Frontal cortex (tissue), 4 donors: ENCODE measurements around the gene MAGI3. TPM values are rescaled to one million over a fixed set of nuclear protein-coding genes. Genes with fewer than 3 reads are reported as not detected.

Experiments
- DNase-seq, 2 donors: peaks; one replicate each; pipeline ENCODE4 v3.0.0; 2012; ENCODE audit warnings: low spot score in 2 of 2
- FAIRE-seq: peaks from 2 replicates; lab custom pipeline; 2012; peaks lifted over from hg19 to GRCh38; lab: Jason Lieb, UNC
- total RNA-seq: library from RNA; depleted of rRNA; stranded (reverse); fragments of >200 nt; gene quantifications from one replicate; pipeline ENCODE4 v1.2.3, GENCODE V29; 2014
- donor health status: control.
- donor health status: control.
- donor health status: control.

The MAGI3 gene
- total RNA-seq = 31.8 TPM

DNA sequence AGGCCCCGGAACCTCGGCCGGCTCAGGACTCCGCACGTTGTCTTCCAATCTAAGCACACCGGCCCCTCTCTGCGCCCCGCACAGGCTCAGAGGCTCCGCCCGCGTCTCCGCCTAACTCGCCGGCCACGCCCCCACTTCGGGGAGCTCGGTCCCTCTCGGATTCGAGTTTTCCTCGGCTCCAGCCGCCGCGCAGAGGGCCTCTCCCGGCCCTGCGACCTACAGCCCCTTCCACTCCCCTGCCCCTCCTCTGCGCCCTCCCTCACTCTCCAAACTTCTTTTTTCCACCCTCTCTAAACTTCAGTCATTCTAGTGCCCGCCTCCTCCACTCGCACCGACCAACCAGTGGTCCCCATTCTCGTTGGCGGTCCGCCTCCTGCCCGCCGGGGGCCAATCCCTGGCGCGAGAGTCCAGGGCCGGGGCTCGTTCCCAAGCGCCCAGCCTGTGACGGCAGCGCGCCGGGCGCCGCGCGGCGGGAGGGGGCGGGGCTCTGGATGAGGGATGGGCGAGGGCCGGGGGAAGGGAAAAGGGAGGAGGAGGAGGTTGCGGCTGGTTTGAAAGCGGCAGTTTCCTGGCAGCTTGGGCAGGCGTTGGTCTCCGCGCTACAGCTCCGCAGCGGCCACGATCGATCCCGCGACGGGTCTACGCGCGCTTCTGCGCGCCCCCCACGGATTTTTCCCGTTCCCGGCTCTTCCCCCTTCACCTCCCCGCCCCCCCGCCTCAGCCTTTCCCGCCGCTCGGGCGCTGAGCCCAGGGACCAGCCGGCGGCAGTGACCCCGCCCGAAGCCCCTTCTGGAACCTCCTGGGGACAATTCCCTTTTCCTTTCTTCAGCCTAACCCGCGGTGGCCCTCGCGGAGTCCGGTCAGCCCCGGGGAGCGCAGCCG, at the start of gene MAGI3:
Gene MAGI3 (plus strand): TSS at position 563 of the 882 bp plus-strand sequence. CDS start 519 bp downstream, outside the sequence.
- FAIRE-seq (no peak), DNase-seq (peak; percentile 89 to 91)

DNA sequence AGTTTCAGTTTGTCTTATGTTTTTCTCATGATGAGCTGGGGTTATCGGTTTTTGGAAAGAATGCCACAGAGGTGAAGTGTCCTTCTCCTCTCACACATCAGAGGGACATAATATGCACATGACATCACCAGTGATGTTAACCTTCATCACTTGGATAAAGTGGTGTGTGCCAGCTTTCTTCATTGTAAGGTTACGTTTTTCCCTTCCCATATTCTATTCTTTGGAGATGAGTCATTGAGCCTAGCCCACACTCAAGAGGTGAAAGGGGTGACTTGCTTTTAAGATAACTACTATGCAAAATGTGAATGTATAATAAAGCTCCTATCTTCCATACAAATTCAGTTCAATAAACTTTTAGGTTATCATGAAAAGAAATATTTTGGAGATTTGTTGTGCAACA, 36.7 kb upstream of the MAGI3 start:
- no peak for DNase-seq
- no peak for FAIRE-seq

- DNase-seq (no peak), FAIRE-seq (no peak)
These were observed 26.4 kb upstream of the MAGI3 start for GRCh38 chr1:113363935-113364334.

- DNase-seq (no peak), FAIRE-seq (no peak)
These were observed 21.3 kb upstream of the MAGI3 start for GRCh38 chr1:113369040-113369439.

DNA sequence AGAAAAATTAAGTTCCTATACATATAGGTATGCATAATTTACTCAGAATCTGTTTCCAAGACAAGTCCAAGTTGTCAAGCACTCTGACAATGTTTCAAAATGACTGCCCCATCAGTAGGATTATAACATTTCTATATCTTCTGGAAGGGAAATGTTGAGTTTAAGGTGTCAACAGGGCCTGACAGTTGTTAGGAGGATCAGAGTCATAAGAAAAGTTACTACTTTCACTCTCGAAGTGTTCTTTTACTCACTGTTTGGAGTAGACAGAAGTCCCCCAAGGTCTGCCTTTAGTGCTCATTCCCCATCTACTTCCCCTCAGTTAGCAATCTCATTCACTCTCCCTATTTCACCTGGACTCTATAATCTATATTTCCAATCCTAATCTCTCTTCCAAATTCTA, 20.6 kb upstream of the MAGI3 start:
- DNase-seq = no peak
- no peak for FAIRE-seq

GRCh38 chr1:113370868-113371267, 19.4 kb upstream of the MAGI3 start:
- no peak for DNase-seq
- no peak for FAIRE-seq

DNA sequence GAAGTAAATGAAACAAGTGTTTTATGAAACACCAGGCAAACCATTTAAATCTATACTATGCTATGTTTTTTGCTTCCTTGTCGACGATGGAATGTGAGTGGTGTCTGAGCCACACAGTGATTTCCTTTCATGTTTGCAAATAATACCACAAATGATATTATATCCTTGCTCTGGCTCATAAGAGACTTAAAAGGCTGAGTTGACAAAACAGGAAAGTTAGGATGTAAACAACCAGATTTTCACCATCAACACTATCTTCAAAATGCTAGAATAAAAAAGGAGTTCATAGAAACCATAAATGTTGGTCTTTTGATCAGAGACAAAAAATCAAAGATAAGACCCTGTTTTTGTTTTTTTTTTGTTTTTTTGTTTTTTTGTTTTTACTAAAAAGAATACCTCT, 17.8 kb upstream of the MAGI3 start:
- FAIRE-seq (peak; percentile 47), DNase-seq (no peak)

GRCh38 chr1:113373644-113374043, 16.7 kb upstream of the MAGI3 start:
- DNase-seq (no peak), FAIRE-seq (no peak)

GRCh38 chr1:113375878-113376277, 14.4 kb upstream of the MAGI3 start:
- no peak for DNase-seq
- no peak for FAIRE-seq

DNA sequence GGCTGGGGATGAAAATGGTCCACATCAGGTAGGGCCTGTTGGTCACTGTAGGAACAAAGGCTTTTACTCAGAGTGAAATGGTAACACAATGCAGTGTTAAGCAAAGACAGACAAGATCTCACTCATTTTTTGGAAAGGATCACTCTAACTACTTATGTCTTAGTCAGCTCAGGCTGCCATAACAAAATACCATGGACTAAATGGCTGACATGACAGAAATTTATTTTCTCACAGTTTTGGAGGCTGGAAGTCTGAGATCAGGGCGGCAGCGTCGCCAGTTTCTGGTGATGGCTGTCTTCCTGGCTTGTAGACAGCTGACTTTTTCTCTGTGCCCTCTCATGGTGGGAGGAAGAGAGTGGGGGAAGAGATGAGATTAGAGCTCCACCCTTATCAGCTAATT, 10.2 kb upstream of the MAGI3 start:
- DNase-seq = no peak
- no peak for FAIRE-seq

DNA sequence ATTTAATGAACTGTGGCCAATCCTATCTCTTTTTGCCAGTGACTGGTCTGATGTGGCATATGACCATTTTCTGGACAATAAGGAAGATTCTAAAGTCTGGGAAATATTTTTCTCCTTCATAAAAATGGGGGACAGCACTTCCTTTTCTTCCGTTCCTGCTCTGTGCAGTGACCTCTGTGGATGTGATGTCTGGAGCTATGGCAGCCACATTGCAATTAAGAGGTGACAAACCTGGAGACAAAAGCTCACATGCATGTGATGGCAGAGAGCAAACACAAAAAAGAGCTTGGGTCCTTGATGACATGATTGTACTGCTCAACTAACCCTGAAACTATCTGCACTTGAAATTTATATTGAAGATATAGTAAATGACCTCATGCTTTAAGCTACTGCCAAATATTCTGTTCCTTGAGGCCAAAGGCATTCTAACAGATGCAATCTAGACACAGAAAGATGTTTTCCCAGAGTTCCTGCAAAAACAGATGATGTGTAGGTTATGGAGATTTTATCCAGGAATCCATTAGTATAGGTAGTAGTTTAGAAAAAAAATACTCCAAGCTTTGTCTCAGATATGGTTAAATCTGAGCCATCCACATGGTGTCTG, 2.2 kb upstream of the MAGI3 start:
- DNase-seq (no peak), FAIRE-seq (no peak)

DNA sequence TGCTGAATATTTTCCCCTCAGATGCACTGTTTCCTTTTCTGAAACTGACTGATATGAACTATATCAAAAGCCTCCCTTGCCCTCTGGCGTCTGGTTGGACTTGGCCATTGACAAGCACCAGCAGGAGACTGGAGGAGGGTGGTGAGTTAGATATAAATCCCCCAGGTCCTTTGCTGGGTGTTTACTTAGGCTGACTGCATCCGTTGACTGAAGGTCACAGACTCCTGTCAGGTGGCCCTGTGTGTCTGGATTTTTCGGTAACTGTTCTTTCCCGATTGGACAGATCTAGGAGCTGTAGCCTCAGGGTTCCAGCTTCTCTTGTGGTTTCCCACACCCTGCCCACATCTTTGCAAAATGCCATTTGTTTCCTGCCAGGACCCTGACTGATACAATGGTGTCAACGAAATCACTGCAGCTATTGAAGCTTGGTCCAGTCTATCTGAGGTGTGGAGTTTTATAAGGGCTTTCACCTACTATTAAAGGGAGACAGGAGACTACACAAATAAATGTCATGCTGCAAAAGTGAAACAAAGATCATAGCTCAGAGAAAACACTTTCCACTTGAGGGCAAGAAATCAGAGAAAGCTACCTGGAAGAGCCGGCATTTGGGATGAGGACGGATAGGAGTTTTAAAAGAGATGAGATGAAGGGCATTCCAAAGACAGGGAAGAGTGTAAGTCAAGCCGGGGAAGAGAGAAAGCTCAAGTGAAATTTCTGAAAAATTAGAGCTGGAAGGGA, 1.5 kb upstream of the MAGI3 start:
- FAIRE-seq (no peak), DNase-seq (no peak)

DNA sequence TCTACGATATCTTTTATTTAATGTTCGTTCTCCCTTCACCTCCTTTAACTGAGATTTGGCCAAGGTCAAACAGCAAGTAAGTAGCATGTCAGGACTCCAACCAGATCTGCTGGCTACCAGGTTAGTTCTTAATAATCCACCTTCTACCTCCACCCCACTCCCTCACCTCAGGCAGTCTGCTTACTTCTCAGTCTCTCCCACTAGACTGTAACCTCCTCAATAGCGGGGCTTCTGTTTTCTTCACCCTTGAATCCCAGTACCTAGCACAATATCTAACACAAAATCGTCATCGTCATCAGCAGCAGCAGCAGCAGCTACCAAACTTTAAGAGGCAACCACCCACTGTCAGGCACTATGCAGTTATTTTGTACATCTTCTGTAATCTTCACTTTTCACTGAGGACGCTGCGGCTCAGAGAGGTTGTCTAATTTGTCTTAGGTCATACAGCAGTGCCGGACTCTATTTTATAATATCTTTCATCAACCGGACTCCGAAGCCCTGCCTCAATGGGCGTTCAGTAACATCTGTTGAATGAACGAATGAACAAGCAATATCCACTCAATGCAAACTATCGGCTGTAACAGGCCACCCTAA, 859 bp upstream of the MAGI3 start:
- FAIRE-seq (no peak), DNase-seq (no peak)

DNA sequence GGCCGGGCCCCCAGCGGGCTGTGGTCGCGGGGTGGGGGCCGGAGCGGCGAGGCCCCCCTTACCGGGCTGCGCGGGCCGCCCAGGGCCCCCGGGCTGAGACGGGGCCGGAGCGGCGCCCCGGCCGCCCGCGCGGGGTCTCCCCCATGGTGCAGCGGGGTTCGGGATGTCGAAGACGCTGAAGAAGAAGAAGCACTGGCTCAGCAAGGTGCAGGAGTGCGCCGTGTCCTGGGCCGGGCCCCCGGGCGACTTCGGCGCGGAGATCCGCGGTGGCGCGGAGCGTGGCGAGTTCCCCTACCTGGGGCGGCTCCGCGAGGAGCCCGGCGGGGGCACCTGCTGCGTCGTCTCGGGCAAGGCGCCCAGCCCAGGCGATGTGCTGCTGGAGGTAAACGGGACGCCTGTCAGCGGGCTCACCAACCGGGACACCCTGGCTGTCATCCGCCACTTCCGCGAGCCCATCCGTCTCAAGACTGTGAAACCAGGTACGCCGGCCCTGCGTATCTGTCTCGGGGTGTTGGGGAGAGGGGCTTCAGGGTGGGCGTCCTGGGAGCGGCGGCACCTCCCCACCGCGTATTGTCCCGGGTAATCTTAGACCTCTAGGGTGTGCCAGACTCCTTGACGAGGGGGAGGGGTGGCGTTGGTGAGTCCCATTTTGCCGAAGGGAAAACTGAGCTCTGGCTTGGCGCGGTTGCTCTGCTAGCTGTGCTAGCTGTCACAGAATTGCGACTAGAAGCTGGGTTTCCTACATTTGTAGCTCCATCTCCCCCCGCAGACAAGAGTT, 745 bp downstream of the MAGI3 start:
- no peak for FAIRE-seq
- no peak for DNase-seq

- DNase-seq (no peak), FAIRE-seq (no peak)
These were observed 1.4 kb downstream of the MAGI3 start for GRCh38 chr1:113391649-113392271.

- FAIRE-seq = no peak
- DNase-seq = no peak
These were observed 2.3 kb downstream of the MAGI3 start for GRCh38 chr1:113392541-113393128.

DNA sequence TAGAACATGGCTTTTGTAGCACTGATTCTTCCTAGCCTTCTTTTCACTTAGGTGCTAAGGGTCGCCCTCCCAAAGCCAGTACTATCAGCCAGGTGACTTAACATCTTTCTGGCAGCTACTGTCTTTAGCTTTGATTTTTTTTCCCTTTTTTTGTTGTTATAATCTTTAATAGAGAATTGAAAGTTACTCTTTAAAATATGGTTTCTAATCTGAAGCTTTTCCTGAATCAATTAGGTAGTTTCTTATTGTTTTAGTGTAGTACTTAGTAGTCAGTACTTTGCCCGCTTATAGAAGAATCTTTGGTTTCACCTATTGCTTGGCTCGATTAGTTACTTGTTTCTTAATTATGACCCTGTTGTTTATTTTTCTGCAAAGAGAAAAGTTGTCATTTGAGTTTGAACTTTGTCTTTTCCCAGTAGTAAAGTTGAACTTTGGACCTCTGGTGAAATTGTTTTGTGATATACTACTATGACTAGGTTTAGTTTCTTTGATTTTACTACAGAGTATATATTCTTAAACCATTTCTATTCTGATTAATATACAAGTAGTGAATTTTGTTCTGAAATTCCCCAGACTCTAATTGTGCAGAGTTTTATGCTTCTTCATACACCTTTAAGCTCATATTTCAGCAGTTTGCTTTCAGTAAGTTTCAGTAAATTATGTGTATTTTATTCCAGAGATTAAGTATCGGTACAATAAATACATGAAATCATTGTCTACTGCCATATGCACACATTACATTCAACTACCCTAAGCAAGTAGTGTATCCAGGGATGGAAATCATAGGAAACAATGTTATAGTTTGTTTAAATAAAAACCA, 3.9 kb downstream of the MAGI3 start:
- FAIRE-seq (no peak), DNase-seq (no peak)

DNA sequence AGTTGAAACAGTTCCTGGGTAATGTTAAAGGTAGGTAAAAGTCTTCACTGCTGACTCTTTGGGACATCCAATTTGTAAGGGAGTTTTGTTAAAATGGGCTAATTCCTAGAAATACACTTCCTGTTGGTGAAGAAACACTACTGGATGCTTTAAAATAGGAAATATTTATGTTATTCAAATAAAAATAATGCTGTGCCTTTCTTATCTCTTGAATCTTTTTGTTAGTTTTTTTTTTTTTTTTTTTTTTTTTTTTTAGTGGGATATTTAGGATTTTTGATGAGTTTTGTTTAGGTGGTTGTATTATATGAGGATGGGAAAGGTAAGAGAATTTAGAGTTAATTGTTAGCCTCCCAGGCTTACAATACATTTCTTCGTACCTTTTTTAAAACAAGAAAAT, 4.5 kb downstream of the MAGI3 start:
- peak; percentile 61 for FAIRE-seq
- DNase-seq = no peak
